GM12872 (cell line): ENCODE measurements around the gene TM9SF3.
A peak's percentile ranks its signal among the peaks of the same experiment; 100 is the strongest.

Source experiments
- TF ChIP-seq, protein P1 (sequence below): IDR thresholded peaks from 3 replicates; pipeline ENCODE4 v1.5.1; 2011; ENCODE audit warnings: low read depth, mild to moderate bottlenecking, low read length, moderate library complexity; ENCODE audit not compliant: insufficient read depth

TM9SF3 gene

GRCh38 chr10:96560966-96561887 lies 25.6 kb downstream of the TM9SF3 start:
- TF ChIP-seq, protein P1, sequence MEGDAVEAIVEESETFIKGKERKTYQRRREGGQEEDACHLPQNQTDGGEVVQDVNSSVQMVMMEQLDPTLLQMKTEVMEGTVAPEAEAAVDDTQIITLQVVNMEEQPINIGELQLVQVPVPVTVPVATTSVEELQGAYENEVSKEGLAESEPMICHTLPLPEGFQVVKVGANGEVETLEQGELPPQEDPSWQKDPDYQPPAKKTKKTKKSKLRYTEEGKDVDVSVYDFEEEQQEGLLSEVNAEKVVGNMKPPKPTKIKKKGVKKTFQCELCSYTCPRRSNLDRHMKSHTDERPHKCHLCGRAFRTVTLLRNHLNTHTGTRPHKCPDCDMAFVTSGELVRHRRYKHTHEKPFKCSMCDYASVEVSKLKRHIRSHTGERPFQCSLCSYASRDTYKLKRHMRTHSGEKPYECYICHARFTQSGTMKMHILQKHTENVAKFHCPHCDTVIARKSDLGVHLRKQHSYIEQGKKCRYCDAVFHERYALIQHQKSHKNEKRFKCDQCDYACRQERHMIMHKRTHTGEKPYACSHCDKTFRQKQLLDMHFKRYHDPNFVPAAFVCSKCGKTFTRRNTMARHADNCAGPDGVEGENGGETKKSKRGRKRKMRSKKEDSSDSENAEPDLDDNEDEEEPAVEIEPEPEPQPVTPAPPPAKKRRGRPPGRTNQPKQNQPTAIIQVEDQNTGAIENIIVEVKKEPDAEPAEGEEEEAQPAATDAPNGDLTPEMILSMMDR = no peak

- TF ChIP-seq, protein P1 = no peak
Measured at GRCh38 chr10:96560489-96560888, 26.3 kb downstream of the TM9SF3 start.

GRCh38 chr10:96556003-96556402 lies 30.8 kb downstream of the TM9SF3 start:
- TF ChIP-seq, protein P1 = 0 out of 3 replicates have a peak, but pooled peaks have one; percentile 31

- TF ChIP-seq, protein P1 = no peak
Measured at GRCh38 chr10:96555330-96555729, 31.5 kb downstream of the TM9SF3 start.

GRCh38 chr10:96548589-96548988 lies 38.2 kb downstream of the TM9SF3 start:
- TF ChIP-seq, protein P1 = no peak

DNA sequence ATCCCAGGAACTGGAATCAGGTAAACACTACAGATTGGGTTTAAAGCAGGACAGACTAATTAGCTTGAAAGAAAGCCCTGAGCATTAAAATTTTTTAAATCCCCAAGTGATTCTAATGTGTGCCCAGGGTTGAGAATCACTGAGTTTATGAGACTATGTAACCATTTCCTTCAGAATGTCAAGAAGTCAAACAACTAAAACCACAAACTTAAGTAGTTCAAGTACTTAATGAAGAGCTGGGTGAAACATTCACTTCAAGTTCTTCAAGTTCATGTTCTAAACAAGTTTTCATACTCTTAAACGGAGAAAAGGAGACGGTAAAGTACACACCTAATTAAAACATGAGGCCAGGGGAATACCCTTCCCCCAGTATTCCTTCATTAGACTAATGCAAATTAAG lies 44.9 kb downstream of the TM9SF3 start:
- TF ChIP-seq, protein P1 = no peak

- TF ChIP-seq, protein P1 = no peak
Measured at GRCh38 chr10:96540240-96540639, 46.6 kb downstream of the TM9SF3 start.
